ENCODE measurements around the gene N4BP2L1. TPM values are rescaled to one million over a fixed set of nuclear protein-coding genes. Genes with fewer than 3 reads are reported as not detected.

Gene N4BP2L1
- total RNA-seq, 2 donors from 2014 or later, result 4.0 to 10.3 TPM

- H3K27ac ChIP-seq (ENCODE audit: low read depth, low read length), result no peak overlapping the region
- WGBS, 2 experiments (ENCODE audit: insufficient coverage in 1 of 2, insufficient read length in 1 of 2), result 60 to 83% methylated on average over 1 of the region's 1 CpG
- Mint-ChIP-seq H3K9me3 (no peaks in the 10 kb centered on the region), H3K4me1 (no peaks in the 10 kb centered on the region), H3K4me3 (no peak overlapping the region), H3K27ac (no peak overlapping the region), H3K27me3 (ENCODE audit: insufficient read depth) (no peaks in the 10 kb centered on the region), H3K36me3 (ENCODE audit: low read depth) (peaks cover 11% of the 10 kb centered on the region)
- no peak overlapping the region for H3K4me3 ChIP-seq (ENCODE audit: low read length)
- no peak overlapping the region for H3K9ac ChIP-seq (ENCODE audit: extremely low read depth, low read length, poor library complexity, severe bottlenecking)
- DNase-seq, result no peak
- H3K4me1 ChIP-seq (ENCODE audit: control insufficient read depth, insufficient read depth, low read length), result no peaks in the 10 kb centered on the region
- no peaks in the 10 kb centered on the region for H3K9me3 ChIP-seq (ENCODE audit: control insufficient read depth, low read length)
- peaks cover 2% of the 10 kb centered on the region for H3K36me3 ChIP-seq (ENCODE audit: control insufficient read depth, insufficient read depth, low read length)
- no peak for TF ChIP-seq CTCF (conservative IDR thresholded peaks at IDR 0.05)
- H3K27me3 ChIP-seq (ENCODE audit: control insufficient read depth, insufficient read depth, low read length, poor library complexity, severe bottlenecking), result no peaks in the 10 kb centered on the region
These were observed 37.4 kb downstream of the N4BP2L1 start for GRCh38 chr13:32390484-32390883.

- no peak overlapping the region for H3K9ac ChIP-seq (ENCODE audit: extremely low read depth, low read length, poor library complexity, severe bottlenecking)
- no peaks in the 10 kb centered on the region for H3K9me3 ChIP-seq (ENCODE audit: control insufficient read depth, low read length)
- Mint-ChIP-seq H3K27me3 (ENCODE audit: insufficient read depth) (no peaks in the 10 kb centered on the region), H3K27ac (no peak overlapping the region), H3K4me3 (no peak overlapping the region), H3K36me3 (ENCODE audit: low read depth) (peaks cover 10% of the 10 kb centered on the region), H3K9me3 (no peaks in the 10 kb centered on the region), H3K4me1 (no peaks in the 10 kb centered on the region)
- no peak for TF ChIP-seq CTCF (conservative IDR thresholded peaks at IDR 0.05)
- H3K4me1 ChIP-seq (ENCODE audit: control insufficient read depth, insufficient read depth, low read length), result no peaks in the 10 kb centered on the region
- H3K27me3 ChIP-seq (ENCODE audit: control insufficient read depth, insufficient read depth, low read length, poor library complexity, severe bottlenecking), result no peaks in the 10 kb centered on the region
- peaks cover 4% of the 10 kb centered on the region for H3K36me3 ChIP-seq (ENCODE audit: control insufficient read depth, insufficient read depth, low read length)
- 73 to 100% methylated on average over 1 to 4 of the region's 4 CpGs for WGBS, 2 experiments (ENCODE audit: insufficient coverage in 1 of 2, insufficient read length in 1 of 2)
- H3K27ac ChIP-seq (ENCODE audit: low read depth, low read length), result no peak overlapping the region
- H3K4me3 ChIP-seq (ENCODE audit: low read length), result no peak overlapping the region
- no peak for DNase-seq
These were observed 37.9 kb downstream of the N4BP2L1 start for GRCh38 chr13:32390048-32390447.

- no peaks in the 10 kb centered on the region for H3K27me3 Mint-ChIP-seq (ENCODE audit: insufficient read depth)
- TF ChIP-seq CTCF (conservative IDR thresholded peaks at IDR 0.05), result no peak
These were observed 42.5 kb downstream of the N4BP2L1 start for GRCh38 chr13:32385410-32385809.

More at GRCh38 chr13:32385410-32385809, 42.5 kb downstream of the N4BP2L1 start:
- H3K36me3 ChIP-seq (ENCODE audit: control insufficient read depth, insufficient read depth, low read length), result peaks cover 26% of the 10 kb centered on the region
- Mint-ChIP-seq H3K9me3 (no peaks in the 10 kb centered on the region), H3K36me3 (ENCODE audit: low read depth) (peaks cover 7% of the 10 kb centered on the region), H3K4me3 (no peak overlapping the region), H3K27ac (no peak overlapping the region), H3K4me1 (no peaks in the 10 kb centered on the region)
- H3K4me3 ChIP-seq (ENCODE audit: low read length), result no peak overlapping the region
- no peak for DNase-seq
- H3K27ac ChIP-seq (ENCODE audit: low read depth, low read length), result no peak overlapping the region
- H3K4me1 ChIP-seq (ENCODE audit: control insufficient read depth, insufficient read depth, low read length), result no peaks in the 10 kb centered on the region
- no peaks in the 10 kb centered on the region for H3K27me3 ChIP-seq (ENCODE audit: control insufficient read depth, insufficient read depth, low read length, poor library complexity, severe bottlenecking)
- H3K9ac ChIP-seq (ENCODE audit: extremely low read depth, low read length, poor library complexity, severe bottlenecking), result no peak overlapping the region
- H3K9me3 ChIP-seq (ENCODE audit: control insufficient read depth, low read length), result no peaks in the 10 kb centered on the region

Measured in endodermal cell (in vitro differentiated cells).